NCI-H2171 treated with DMSO at 0.1 percent for 48 hours (cell line): Measurements from ENCODE around the gene HOXB8.

Source experiments
- DNase-seq: peaks from one replicate; lab custom pipeline; 2025; lab: John Stamatoyannopoulos, UW

HOXB8 gene

DNA sequence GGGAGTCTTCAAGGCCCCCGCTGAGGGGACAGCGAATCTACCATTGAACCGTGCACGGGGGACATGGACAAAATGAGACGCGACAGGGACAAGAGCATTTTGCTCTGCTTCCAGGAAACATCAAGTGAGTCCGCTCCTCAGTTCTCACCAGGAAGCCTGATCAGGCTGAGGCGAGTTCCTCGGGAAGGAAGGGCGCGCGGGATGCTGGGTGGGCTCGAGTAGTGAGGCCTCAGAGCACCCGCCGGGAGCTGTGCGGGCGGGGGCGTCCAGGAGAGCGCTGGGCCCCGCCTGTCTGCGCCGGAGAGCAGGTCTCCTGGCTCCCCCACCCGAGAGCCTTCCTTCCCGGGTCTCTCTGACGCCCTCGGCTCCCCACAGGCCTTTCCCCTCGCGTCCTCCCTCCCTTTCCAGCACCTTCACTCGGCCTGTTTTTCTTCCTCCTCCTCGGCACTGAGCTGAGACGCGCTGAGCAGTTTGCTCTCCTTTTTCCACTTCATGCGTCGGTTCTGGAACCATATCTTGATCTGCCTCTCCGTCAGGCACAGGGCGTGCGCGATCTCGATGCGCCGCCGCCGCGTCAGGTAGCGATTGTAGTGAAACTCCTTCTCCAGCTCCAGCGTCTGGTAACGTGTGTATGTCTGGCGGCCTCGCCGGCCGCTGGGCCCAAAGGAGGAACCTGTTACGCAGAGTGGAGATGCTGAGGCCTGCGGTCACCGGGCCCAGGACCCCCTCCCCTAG lies 18.9 kb downstream of the HOXB8 start:
- no peak for DNase-seq

DNA sequence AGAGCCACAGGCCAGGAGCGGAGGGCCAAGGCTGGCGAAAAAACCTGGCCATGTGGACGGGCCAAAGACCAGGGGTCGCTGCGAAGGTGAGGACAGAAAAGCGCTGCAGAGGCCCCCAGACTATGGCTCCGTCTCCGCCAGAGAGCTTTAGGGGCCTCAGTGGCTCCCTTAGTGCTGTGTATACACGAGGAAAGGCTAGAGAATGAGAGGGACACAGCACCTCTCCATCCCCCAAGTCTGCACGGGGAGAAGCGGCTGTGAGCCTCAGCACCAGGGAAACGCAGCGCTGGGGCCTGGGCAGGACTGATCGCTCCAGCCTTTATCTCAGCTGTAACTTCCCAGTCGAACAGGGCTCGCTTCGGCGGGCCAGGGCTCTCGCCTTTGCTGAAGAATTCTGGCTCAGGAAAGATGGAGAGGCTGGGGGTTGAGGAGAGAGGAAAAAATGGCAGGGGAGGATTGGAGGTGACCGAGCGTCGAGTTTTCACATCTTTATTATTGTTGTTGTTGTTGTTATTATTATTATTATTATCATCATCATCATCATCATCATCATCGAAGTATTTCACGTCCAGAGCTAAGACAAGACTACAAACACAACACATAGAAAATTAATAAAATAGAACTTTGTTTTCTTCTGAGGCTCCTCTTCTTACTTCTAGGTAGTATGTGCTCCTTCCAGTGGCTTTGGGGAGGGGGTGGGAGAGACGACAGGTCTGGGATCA lies 19.7 kb downstream of the HOXB8 start:
- no peak for DNase-seq

DNA sequence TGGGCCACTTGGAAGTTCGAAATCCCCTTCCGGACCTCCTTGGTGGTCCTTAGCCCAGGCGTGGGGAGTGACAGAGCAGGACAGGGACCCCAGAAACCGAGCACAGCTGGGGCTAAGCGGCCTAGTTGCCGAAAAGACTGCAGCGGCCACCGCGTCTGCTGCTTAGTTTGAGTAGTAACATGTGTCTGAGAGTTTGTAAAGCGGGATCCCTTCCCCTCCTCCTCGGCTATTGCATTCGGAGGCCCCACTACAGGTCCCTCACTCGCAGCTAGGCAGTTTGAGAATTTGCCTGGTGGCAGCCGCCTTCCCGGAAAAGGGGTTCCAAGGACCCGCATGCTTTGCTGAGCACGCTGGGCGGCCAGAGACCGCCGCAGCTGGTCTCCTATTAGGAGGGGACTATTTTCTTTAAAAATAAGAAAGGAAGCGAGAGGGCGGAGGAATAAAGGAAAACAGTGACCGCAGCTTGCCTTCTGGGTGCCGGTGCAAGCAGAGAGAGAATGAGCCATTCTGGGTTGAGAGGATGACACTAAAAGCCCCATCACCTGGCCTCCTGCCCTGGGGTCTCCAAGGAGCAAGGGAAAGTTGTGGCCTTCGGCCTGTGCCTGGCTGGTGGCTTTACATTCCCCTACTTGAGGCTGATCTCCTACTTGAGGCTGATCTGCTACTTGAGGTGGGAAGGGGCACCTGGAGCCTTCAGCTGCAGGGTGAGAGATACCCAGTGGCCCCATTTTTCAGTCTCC lies 20.4 kb downstream of the HOXB8 start:
- DNase-seq, result no peak

DNA sequence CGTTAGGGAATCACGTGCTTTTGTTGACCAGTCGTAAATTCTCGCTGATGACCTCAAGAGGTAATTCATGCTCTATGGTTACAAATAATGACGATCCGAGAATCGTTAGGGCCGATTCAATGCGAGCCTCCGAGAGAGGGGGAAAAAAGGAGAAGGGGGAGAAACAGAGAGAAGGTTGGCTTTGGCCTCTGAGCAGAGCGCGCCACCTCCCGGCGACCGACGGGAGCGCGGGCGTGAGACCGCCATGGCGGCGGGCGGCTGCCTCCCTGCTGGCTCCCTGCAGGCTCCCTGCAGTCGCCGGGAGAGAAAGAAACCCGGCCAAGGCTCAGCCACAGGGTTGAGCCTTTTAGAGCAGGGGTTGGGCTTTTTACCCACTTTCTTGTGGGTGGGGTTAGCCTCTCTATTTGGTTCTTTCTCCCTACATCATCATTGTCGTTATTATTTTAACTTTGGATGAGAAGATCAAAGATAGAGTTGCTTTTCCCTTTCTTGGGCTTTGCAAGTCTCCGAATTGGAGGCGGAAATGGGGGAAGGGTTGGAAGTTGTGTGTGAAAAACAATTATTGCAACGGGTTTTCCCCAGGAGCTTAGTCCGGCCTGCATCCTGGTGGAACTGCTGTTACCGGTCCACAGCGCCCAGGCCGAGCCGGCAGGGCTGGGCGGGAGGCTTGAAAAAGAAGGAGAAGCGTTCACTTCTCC lies 21.1 kb downstream of the HOXB8 start:
- peak; percentile 45 for DNase-seq

DNA sequence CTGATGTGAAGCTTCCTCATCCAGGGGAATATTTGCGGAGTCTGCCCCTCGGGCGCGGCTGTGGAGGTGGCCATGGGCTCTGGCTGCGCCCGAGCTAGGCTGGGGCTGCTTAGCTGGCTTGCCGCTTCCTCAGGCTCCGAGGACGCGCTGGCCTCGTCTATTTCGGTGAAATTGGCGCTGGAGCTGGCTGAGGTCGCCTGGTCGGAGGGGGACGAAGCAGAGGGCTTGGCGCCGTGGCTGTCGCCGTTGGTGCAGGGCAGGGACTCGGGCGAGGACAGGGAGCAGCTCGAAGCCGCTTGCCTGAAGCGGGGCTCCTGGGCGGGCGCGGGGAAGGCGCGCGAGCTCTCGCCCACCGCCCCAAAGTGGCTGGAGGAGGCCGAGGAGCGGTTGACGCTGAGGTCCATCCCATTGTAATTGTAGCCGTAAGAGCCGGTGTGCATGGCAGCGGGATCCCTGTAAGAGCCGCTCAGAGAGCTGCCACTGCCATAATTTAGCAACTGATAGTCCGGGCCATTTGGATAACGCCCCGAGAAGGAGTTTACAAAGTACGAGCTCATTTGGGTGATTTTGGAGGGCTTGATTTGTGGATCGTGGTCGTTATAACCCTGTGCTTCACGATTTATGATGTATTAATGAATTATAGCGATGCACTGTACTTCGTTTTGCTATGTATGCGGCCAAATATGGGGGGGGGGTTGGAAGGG lies 21.8 kb downstream of the HOXB8 start, which contains the start of gene HOXB5:
HOXB5 (minus strand) TSS at position 654 of the 704 bp plus-strand sequence; CDS start at position 557, 97 bp downstream.
- no peak for DNase-seq

DNA sequence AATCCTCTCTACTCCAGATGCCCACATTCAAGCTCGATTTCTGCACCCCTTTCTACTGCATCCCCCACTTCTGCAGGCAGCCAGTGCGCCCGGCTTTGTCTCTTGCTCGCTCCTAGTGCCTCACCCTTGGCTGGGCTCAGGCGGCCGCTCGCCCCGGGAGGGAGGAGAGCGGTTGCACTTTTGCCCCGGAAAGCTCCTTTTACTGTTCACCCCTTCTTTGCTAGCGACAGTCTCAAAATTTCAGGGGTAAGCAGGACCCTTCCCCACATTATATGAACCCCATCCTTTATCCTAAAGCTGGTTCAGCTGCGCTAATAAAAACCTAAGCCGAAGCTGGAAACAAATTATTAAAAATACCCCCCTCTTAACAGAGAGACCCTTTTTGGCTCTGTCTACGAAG lies 22.5 kb downstream of the HOXB8 start:
- no peak for DNase-seq

DNA sequence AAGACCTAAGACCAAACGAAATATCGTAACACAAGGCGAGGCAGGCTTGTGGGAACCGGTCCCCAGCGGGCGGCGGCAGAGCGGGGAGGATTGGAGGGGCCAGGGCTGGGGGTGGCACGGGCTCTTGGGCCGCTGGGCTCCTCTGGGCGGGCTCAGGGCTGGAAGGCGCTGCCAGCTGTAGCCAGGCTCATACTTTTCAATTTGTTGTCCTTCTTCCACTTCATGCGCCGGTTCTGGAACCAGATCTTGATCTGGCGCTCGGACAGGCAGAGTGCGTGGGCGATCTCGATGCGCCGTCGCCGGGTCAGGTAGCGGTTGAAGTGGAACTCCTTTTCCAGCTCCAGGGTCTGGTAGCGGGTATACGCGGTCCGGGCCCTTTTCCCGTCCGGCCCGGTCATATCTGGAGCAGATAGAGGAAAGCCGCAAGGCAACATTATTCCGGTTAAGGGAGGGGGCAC lies 23.0 kb downstream of the HOXB8 start:
- DNase-seq, result no peak

DNA sequence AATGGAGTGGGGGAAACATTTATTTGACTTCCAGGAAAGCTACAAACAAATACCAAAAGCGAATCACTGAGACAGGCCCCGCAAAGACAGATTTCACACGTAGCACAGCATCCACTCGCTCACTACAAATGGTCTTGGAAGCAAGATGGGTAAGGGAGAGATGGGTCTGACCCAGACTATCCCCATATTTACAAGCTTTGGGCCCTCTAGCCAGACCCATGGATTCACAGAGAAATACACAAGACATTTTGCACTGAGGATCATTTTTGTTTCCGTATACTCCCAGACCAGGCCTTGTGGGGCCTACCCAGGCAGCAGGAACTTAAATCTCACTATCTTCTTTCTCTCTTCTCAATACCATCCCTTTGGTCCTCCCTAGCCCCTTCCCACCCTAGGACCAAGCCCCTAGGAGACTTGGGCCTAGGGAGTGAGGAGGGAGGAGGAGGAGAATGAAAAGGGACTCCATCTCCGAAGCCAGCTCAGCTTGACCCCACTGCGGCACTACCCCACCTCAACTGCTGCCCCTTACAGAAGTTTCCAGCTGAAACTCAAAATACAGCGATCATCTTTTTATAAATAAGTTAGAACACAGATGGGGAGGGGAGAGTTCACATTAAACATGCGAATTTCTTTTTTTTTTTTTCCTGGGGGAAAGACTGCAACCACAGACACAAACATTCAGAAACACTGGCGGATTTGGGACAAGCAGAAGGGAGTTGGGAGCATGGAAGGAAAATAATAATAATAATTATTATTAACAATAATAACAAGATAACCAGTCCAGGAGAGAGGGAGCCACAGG lies 23.6 kb downstream of the HOXB8 start:
- DNase-seq, result no peak

DNA sequence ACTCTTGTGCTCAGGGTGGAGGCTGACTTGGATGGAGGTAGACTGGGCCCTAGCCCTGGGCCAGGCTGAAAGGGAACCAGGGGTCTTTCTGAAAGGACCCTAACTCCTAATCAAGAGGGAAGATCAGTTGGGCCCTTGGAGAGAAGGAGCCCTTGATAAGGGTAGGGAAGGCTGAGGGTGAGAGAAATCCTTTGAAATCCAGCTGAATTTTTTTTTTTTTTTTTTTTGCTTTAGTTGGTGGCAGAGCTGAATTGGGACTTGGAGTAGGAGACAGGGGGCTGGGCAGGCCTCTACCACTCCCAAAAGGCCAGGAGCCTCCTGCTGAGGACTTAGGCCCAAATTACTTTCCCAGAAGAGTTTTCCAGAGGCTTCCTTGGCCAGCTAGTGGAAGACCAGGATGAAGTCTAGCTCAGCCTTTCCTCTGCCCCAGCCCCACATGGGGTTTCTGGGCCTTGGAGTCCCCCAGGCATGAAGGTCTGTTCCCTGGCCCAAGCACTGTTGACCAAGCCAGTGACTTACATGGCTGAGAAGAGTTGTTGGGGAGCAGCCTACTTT lies 24.4 kb downstream of the HOXB8 start:
- no peak for DNase-seq

DNA sequence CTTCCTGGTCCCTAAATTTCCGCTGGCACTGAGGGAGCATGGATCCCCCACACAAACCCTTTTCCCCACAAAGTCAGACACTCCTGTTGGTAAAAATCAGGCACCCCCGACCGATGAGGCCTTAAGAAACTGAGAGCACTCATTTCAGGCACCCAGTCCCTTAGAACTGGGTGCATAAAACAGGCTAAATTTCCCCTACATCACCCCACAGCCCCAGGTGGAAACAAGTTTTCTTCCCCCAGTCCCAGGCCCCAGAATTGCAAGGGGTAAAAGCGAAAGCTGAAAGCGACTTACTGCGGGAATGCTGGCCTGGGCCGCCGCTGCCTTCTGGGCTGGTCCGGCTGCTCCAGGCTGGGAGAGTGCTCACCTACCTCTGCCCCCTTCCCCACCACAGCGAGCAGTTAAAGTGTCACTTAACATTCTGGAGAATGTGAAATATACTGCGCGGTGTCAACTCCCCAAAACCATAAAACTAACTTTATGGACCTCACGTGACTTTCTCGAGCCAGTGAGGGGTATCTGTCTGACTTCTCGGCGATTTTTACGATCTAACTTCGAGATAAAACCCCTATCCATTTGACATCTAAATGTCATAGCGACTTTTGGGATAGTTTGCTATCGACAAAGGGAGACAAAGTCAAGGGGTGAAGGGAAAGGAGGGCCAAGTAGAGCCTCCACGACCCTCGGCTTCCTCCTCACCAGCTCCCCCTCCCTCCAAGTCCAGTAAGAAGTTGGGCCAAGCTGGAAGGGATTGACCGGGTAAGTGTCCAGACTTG lies 25.1 kb downstream of the HOXB8 start, which contains the start of gene HOXB3:
HOXB3 (minus strand) TSS at position 411 of the 776 bp plus-strand sequence. CDS start 37,767 bp downstream, outside the sequence.
- no peak for DNase-seq

DNA sequence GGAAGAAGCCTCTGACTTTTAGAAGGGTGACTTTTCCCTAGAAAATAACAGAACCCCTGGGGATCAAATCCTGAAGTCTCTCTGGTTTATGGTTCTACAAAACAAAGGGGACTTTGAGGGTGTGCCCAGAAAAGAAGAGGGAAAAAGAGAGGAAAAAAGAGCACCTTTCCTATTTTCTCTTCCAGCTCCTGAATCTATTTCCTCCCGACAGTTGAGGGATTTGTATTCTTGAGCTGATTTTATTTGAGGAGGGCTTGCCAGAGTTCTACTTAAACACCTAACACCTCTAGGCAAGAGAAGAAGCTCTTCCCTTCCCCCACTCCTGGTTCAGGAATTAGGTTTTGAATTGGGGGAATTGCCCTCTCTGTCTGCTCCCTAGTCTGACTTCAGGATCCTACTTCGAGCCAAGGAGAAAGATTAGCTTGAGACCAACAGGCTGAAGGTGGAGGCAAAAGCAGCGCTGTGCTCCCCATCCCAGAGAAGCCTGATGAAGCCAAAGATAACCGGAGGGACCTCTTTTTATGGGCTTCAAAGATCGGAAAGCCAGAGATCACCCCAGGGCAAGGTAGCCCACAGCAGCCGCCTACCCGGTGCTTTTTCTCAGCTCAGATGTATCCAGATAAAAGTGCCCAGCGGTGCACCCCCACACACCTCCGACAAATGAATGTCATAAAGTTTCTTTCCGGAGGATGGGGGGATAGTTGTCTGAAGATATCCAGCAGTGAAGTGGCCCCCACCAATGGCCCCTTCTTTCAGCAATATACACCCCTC lies 25.8 kb downstream of the HOXB8 start:
- no peak for DNase-seq

DNA sequence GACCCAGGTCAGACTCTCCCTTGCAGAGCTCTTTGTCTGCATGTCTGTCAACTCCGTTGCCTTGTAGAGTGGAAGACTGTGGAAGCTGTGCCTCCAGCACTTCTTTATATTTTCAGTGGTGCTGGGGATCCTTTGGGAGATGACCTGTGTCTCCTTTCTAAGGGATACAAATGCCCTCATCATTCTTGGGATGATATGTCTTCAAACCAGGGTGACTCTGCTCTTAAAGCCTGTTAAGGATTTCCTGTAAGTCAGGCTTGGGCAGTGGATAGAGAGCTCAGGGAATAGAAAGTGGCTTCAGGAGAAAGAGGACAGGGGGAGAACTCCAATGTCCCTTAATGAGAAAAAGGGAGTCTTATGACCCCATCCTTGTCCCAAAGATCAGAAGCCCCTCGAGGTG lies 26.6 kb downstream of the HOXB8 start:
- DNase-seq, result no peak

DNA sequence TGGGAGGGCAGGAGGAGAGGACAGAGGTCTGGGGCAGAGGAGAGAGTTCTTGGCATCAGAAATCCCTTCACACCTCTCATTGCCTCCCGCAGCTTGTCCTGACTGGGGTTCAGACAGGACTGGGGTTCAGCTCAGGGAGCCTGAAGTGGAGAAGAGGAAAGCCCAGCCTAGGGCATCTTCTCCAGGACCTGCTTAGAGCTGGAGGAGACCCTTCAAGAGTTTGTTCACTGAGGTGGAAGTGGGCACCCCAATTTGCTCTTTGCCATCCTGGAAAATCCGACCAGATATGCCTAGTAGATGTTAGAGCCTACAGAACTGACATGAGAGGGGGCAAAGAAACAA lies 27.0 kb downstream of the HOXB8 start:
- DNase-seq, result no peak

DNA sequence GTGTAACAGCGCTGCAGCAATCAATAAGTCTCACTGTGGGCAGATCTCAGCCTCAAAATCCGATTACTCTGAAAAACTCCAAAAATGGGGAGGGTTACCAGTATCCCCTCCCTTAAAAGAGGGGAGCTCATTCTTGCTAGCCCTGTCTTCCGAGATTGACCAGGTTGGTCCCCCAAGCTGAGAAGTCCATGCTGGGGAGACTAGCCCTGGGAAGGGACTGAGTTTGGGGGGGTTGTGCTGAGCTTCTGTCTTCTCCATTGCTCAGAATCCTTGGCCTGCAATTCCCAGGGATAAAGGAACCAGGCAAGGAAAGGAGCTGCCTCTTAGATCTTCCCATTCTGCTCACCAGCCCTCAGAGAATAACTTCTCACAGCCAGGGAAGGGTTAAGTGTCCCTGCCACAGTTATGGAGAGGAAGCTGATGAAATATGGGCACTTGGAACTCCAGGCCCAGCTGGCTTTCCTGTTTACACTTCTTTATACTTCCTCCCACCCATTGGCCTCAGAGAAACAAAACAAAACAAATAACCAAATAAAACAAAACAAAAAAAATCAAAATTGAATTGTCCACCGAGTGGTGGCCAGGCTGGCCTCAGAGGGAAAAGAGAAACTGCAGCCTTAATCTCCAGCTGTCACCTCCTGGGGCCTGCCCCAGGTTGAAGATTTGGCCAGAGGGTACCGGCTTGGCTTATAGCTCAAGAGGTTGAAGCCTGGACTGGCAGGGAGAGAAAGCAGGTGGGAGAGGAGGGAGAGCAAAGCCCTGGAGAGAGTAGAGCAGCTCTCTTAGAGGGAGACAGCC lies 27.6 kb downstream of the HOXB8 start:
- DNase-seq, result no peak

DNA sequence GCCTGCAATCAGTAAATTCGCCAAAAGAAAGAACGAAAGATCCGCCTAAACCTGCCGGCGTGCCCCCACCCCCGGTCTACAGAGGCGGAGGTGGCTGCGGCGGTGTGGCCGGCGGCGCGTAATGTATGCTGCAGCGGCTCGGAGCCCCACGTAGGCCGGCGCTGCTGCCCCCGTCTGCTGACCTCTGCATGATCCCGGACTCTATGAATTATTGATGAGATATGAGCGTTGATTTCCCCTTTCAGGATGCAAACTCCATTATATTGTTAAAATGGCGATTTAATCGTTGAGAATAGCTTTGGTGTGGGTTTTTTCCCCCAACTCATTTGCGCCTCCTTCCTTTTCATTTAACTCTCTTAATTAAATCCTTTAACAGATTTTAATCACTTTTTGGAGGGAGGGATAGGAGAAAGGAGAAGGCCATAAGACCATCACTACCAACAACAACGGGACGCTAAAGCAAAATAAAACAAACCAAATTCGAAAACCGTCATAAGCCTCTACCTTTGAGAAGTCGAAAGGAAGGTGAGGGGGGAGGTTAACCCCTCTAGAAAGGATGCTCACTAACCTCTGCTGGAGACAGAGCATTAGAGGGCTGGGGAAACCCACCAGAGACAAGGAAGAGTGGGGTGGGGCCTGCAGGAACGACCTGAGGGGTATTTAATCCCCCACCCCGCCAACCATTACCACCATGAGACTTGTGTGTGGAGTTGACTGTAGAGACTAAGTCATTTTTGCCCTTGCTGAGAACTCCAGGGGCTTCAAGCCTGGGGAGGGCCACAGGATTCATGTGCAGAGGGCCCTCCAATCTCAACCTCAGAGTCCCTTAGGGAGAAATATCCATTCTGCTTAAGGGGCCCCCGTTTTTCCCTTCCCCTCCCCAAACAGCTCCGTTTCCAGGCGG lies 28.5 kb downstream of the HOXB8 start:
- no peak for DNase-seq

DNA sequence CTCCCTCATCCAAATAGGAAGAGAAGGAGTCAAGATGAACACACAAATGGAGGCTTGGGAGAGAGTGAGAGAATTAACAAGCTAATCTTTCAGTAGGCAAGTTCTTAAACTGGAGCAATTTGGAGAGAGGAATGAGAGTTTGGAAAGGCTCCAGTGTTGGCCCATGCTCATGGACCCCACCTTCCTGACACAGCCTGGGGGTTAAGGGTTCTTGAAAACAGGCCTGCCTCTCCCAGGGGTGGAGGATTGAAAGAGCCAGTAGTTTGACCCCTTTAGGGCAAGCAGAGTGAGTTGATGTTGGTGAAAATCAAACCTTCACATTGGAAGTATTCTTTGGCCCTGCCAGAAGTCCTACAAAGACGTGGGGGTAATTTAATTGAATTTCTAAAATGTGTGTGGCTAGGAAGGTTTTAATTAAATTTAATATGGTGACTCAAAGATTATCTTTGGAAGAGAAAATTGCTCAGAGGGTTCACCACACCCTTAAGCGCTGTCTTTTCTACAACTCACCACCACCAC lies 30.8 kb downstream of the HOXB8 start:
- no peak for DNase-seq
